ENCODE measurements around the gene RNASEH2A.

DNA sequence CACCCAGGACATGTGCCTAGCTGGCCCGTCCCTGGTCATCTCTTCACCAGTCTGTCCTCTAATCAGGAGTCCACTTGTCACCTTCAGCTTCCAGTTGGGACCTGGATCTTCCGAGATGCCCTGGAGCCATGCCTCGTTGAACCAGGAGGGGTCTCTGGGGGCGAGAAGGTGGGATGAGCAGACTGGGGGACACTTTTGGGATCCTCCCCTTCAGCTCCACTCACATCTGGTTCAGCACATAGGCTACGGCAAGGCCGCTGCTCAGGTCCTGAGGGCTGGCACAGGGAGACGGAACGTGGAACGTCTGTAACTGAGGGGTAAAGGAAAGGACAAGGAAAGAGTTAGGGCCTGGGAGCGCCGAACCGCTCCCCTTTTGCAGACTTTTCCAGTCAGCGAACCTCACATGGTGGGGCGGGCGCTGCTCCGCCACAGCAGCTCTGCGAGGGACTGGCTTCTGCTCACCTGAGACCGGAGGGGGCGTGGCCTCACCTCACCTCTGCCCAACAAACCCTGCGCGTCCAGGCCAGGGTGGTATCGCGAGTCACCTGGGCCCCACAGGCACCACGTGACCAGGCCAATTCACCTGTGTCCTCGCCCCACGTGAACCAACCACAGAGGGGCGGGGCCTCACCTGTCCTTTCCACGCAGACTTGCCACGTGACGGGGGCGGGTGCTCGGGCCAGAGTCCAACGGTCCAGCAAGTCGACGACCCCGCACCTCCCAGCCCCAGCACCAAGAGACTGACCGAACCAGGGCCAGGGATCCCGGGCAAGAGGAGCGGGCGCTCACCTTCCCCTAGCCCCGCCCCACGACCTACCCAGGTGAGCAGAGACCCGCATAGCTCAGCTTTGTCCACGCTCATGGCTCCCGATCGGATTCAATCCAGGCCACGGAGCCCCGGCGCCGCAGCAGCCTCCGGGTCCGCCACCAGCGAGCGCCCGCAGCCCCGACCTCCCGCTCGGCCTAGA, 31.5 kb upstream of the RNASEH2A start, which contains the start of gene HOOK2:
- TF ChIP-seq, protein P1, sequence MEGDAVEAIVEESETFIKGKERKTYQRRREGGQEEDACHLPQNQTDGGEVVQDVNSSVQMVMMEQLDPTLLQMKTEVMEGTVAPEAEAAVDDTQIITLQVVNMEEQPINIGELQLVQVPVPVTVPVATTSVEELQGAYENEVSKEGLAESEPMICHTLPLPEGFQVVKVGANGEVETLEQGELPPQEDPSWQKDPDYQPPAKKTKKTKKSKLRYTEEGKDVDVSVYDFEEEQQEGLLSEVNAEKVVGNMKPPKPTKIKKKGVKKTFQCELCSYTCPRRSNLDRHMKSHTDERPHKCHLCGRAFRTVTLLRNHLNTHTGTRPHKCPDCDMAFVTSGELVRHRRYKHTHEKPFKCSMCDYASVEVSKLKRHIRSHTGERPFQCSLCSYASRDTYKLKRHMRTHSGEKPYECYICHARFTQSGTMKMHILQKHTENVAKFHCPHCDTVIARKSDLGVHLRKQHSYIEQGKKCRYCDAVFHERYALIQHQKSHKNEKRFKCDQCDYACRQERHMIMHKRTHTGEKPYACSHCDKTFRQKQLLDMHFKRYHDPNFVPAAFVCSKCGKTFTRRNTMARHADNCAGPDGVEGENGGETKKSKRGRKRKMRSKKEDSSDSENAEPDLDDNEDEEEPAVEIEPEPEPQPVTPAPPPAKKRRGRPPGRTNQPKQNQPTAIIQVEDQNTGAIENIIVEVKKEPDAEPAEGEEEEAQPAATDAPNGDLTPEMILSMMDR (IDR thresholded peaks at IDR 0.05; ENCODE audit: low read length): no peak
- no peak for TF ChIP-seq EZH2 (IDR thresholded peaks at IDR 0.05; ENCODE audit: borderline replicate concordance, low read length)

All from OCI-LY1 (cell line).